GM12891 (cell line): ENCODE measurements around the gene SUMO1.
"Not testable (repeated sequence)": the region's sequence is repeated elsewhere in the genome, so short reads cannot be mapped to it uniquely, and the experiment has no call there.

Experiments used
- DNase-seq: peaks from one replicate; pipeline ENCODE4 v3.0.0; 2011; ENCODE audit warnings: low spot score; ENCODE audit not compliant: insufficient read length
- FAIRE-seq: peaks from 2 replicates; lab custom pipeline; 2011; peaks lifted over from hg19 to GRCh38; lab: Jason Lieb, UNC
- PAX5 ChIP-seq: IDR thresholded peaks from 2 replicates; pipeline ENCODE4 v1.6.1; 2011; ENCODE audit warnings: low read length, moderate library complexity, mild to moderate bottlenecking; ENCODE audit not compliant: insufficient read depth, severe bottlenecking
- POLR2A ChIP-seq: IDR thresholded peaks from 2 replicates; pipeline ENCODE4 v1.6.1; 2011; ENCODE audit warnings: low read depth, low read length, control low read depth
- POLR2AphosphoS5 ChIP-seq: IDR thresholded peaks from 2 replicates; pipeline ENCODE4 v1.6.1; 2011; ENCODE audit warnings: low read depth, low read length, control low read depth
- POU2F2 ChIP-seq: IDR thresholded peaks from 2 replicates; pipeline ENCODE4 v1.6.1; 2011; ENCODE audit warnings: low read depth, mild to moderate bottlenecking, control low read depth, low read length, moderate library complexity
- SPI1 ChIP-seq: IDR thresholded peaks from 2 replicates; pipeline ENCODE4 v1.6.1; 2011; ENCODE audit warnings: low read depth, low read length, control low read depth
- TAF1 ChIP-seq: IDR thresholded peaks from 2 replicates; pipeline ENCODE4 v1.6.1; 2011; ENCODE audit warnings: low read depth, low read length, control low read depth

Gene SUMO1

GRCh38 chr2:202261531-202261930 lies 23.1 kb upstream of the SUMO1 start:
- no peak for DNase-seq
- no peak for TF ChIP-seq PAX5
- no peak for TF ChIP-seq POU2F2
- TF ChIP-seq POLR2A: no peak
- TF ChIP-seq TAF1: no peak
- TF ChIP-seq POLR2AphosphoS5: no peak
- TF ChIP-seq SPI1: no peak
- FAIRE-seq: no peak

- TF ChIP-seq SPI1: no peak
- TF ChIP-seq POLR2AphosphoS5: no peak
- no peak for TF ChIP-seq PAX5
- TF ChIP-seq POU2F2: no peak
- no peak for TF ChIP-seq POLR2A
- no peak for TF ChIP-seq TAF1
- no peak for FAIRE-seq
- no peak for DNase-seq
Measured at GRCh38 chr2:202251494-202251893, 13.1 kb upstream of the SUMO1 start.

GRCh38 chr2:202249521-202250253 lies 11.3 kb upstream of the SUMO1 start:
- no peak for DNase-seq
- no peak for FAIRE-seq
- TF ChIP-seq POLR2A (no peak), PAX5 (no peak), SPI1 (no peak), POU2F2 (no peak)

- not testable (repeated sequence) for DNase-seq, FAIRE-seq
Measured at GRCh38 chr2:202247710-202248109, 9.3 kb upstream of the SUMO1 start.

GRCh38 chr2:202237787-202238233 lies 587 bp downstream of the SUMO1 start:
- FAIRE-seq: no peak
- no peak for TF ChIP-seq POU2F2
- no peak for TF ChIP-seq POLR2A
- TF ChIP-seq TAF1: no peak
- no peak for TF ChIP-seq PAX5
- TF ChIP-seq POLR2AphosphoS5: no peak
- no peak for TF ChIP-seq SPI1
- peak; percentile 23 for DNase-seq

- no peak for DNase-seq
- TF ChIP-seq POU2F2 (no peak), SPI1 (no peak), TAF1 (no peak), POLR2AphosphoS5 (no peak), PAX5 (no peak), POLR2A (no peak)
- no peak for FAIRE-seq
Measured at GRCh38 chr2:202221873-202222272, 16.5 kb downstream of the SUMO1 start.

- no peak for TF ChIP-seq SPI1
- no peak for TF ChIP-seq POLR2AphosphoS5
- FAIRE-seq (no peak), DNase-seq (no peak)
Measured at GRCh38 chr2:202215179-202215578, 23.2 kb downstream of the SUMO1 start.

- no peak for FAIRE-seq
- TF ChIP-seq SPI1: no peak
- no peak for TF ChIP-seq POLR2A
- no peak for TF ChIP-seq POLR2AphosphoS5
- TF ChIP-seq PAX5: no peak
- TF ChIP-seq TAF1: no peak
- no peak for TF ChIP-seq POU2F2
- no peak for DNase-seq
Measured at GRCh38 chr2:202208526-202208925, 29.9 kb downstream of the SUMO1 start.

- DNase-seq (no peak), FAIRE-seq (no peak)
- TF ChIP-seq POLR2A (no peak), TAF1 (no peak), POU2F2 (no peak), SPI1 (no peak), PAX5 (no peak), POLR2AphosphoS5 (no peak)
Measured at GRCh38 chr2:202204855-202205254, 33.5 kb downstream of the SUMO1 start.

GRCh38 chr2:202203348-202203747 lies 35.0 kb downstream of the SUMO1 start:
- no peak for TF ChIP-seq POLR2A
- no peak for TF ChIP-seq POLR2AphosphoS5
- no peak for TF ChIP-seq TAF1
- TF ChIP-seq SPI1: no peak
- no peak for TF ChIP-seq PAX5
- TF ChIP-seq POU2F2: no peak
- DNase-seq: peak; percentile 20
- peak; percentile 79 for FAIRE-seq
